Lung (tissue), 12 donors: ENCODE results near the gene PDK2. TPM values are rescaled to one million over a fixed set of nuclear protein-coding genes. Genes with fewer than 3 reads are reported as not detected.
A peak's percentile ranks its signal among the peaks of the same experiment; 100 is the strongest.

Source experiments
- ATAC-seq: fragments of 200-7000 bp; cut with Tn5 transposase; one replicate; pipeline ENCODE4 v1.9.1; 2020; ENCODE audit warnings: moderate number of reproducible peaks; ENCODE audit not compliant: insufficient read depth, low FRiP score
- DNase-seq, 3 donors: peaks; one replicate each; pipeline ENCODE4 v3.0.0-alpha.2; 2013 to 2017
- H3K27ac ChIP-seq, 2 donors: one replicate each; pipeline ENCODE4 v1.5.1; 2013; ENCODE audit warnings: mild to moderate bottlenecking in 2 of 2, moderate library complexity in 2 of 2, control low read depth in 1 of 2, inconsistent platforms in 1 of 2, low read depth in 1 of 2, low read length in 1 of 2
- H3K27me3 ChIP-seq, 3 donors: one replicate each; pipeline ENCODE4 v1.5.1; 2013; ENCODE audit warnings: low read length in 2 of 3; ENCODE audit not compliant: control insufficient read depth in 3 of 3, insufficient read depth in 3 of 3
- H3K36me3 ChIP-seq, 4 donors: one replicate each; pipeline ENCODE4 v1.5.1; 2013; ENCODE audit warnings: low read length in 4 of 4, mild to moderate bottlenecking in 1 of 4, moderate library complexity in 1 of 4; ENCODE audit not compliant: control insufficient read depth in 4 of 4, insufficient read depth in 4 of 4
- H3K4me1 ChIP-seq, 5 donors: one replicate each; pipeline ENCODE4 v1.5.1; 2013; ENCODE audit warnings: low read length in 5 of 5, mild to moderate bottlenecking in 2 of 5, moderate library complexity in 1 of 5; ENCODE audit not compliant: control insufficient read depth in 5 of 5, insufficient read depth in 5 of 5
- H3K4me3 ChIP-seq: one replicate; pipeline ENCODE4 v1.5.1; 2013; ENCODE audit warnings: mild to moderate bottlenecking, control low read depth, moderate library complexity
- H3K9ac ChIP-seq, 2 donors: one replicate each; pipeline ENCODE4 v1.5.1; 2013; ENCODE audit warnings: low read length in 2 of 2, control low read depth in 1 of 2; ENCODE audit not compliant: insufficient read depth in 1 of 2
- H3K9me3 ChIP-seq, 4 donors: one replicate each; pipeline ENCODE4 v1.5.1; 2013; ENCODE audit warnings: low read length in 3 of 4, mild to moderate bottlenecking in 1 of 4, moderate library complexity in 1 of 4; ENCODE audit not compliant: control insufficient read depth in 4 of 4, insufficient read depth in 3 of 4
- WGBS, 2 donors: extraction: QIAGEN DNeasy Blood & Tissue Kit; methylation state at CpG; one replicate each; pipeline ENCODE4 v1.1.7; 2013; 5-methylcytosine and 5-hydroxymethylcytosine counted together
- polyA plus RNA-seq, 2 donors: library from polyadenylated mRNA; stranded (reverse); fragments of 200-250 nt; gene quantifications; one replicate each; pipeline ENCODE4 v1.2.1, GENCODE V29; 2013
- total RNA-seq, 2 donors: library from RNA; depleted of rRNA in 1 of 2; stranded (reverse); fragments of >200 nt in 1 of 2; gene quantifications; one replicate each; pipeline ENCODE4 v1.2.1, GENCODE V29; 2014 to 2021
- TF ChIP-seq, protein P1 (sequence below): IDR thresholded peaks from 2 replicates; pipeline ENCODE4 v1.5.1; 2012; ENCODE audit warnings: mild to moderate bottlenecking; ENCODE audit errors: control extremely low read depth, extremely low read depth
- donor health status: control.
- donor health status: control.
- donor health status: Bipolar disorder and iron deficiency.
- donor health status: healthy.
- donor health status: DM: yes; HTN: yes; CAD: no.

Gene PDK2
- total and polyA plus RNA-seq, 4 donors: 10.0 to 27.8 (median 19.4) TPM

DNA sequence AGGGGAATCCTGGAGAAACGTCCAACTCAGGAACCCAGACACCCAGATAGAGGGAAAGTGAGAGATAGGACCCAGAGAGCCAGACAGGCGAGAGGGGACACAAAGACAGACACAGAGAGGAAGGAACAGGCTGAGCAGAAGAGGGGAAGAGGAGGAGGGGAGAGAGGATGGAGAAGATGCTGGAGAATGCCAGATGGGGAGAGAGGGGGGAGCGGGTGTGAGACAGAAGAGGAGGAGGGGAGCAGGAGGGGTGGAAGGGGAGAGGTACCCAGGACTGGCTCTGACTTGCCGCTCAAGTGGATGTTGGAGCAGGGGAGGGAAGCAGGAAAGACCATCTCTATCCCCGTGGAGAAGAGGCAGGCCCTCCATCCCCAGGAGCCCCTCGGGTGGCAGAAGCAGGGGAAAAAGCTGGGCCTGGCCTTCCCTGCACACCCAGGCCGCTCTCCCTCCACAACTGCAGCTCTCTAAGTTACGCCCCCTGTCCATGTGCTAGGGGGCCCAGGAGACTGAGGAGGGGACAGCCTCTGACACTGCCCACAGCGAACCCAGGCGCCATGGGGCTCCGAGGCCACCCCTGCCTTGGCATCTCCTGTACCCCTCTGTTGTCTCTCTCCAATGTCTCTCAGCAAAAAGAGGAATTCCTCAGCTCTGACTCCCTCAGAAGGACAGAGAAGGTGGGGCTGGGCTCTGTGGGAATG, 50.5 kb downstream of the PDK2 start:
- Histone ChIP-seq H3K4me3 (no peak overlapping the region), H3K27ac (peak overlapping the region in 1 of 2 donors; percentile 36), H3K4me1 (peaks cover 8 to 31% (median 20%) of the 10 kb centered on the region in 5 donors), H3K9me3 (no peaks in the 10 kb centered on the region), H3K9ac (no peak overlapping the region), H3K36me3 (peaks cover 0 to 51% (median 23%) of the 10 kb centered on the region in 4 donors), H3K27me3 (no peaks in the 10 kb centered on the region)
- DNase-seq (no peak), ATAC-seq (no peak)
- TF ChIP-seq, protein P1, sequence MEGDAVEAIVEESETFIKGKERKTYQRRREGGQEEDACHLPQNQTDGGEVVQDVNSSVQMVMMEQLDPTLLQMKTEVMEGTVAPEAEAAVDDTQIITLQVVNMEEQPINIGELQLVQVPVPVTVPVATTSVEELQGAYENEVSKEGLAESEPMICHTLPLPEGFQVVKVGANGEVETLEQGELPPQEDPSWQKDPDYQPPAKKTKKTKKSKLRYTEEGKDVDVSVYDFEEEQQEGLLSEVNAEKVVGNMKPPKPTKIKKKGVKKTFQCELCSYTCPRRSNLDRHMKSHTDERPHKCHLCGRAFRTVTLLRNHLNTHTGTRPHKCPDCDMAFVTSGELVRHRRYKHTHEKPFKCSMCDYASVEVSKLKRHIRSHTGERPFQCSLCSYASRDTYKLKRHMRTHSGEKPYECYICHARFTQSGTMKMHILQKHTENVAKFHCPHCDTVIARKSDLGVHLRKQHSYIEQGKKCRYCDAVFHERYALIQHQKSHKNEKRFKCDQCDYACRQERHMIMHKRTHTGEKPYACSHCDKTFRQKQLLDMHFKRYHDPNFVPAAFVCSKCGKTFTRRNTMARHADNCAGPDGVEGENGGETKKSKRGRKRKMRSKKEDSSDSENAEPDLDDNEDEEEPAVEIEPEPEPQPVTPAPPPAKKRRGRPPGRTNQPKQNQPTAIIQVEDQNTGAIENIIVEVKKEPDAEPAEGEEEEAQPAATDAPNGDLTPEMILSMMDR: no peak
- WGBS, 2 donors: 57 to 61% methylated on average over 11 of the region's 11 CpGs

DNA sequence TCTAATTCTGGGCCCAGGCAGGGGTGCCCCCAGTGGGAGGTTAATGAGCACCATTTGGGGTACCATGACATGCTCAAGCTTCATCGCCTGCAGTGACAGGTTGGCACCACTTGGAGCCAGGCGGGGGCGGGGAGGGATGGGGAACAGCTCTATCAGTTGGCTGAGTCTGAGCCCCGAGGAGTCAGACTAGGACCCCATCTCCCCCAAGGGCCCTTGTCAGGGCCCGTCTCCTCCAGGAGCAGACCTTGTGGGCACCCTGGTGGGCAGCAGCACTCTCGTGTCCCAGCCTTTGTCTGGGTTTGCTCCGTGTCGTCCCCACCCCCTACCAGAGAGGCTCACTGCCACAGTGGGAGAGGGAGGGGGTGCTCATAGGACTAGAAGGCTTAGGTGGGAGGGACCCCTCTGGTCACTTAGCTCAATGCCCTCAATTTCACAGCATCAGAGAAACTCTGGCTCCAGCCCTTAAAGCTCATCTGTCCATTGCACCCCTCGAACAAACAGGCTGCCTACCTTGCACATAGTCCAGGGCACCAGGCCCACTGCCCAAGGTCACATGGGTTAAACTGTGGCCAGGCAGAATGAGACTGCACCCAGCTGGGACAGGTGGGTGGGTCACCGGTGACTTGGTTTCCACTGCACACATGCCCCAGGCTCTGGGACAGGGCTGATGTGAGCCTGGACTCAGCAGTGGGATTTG, 51.2 kb downstream of the PDK2 start:
- DNase-seq (no peak), ATAC-seq (no peak)
- no peaks in the 10 kb centered on the region for H3K9me3 ChIP-seq
- H3K36me3 ChIP-seq: peaks cover 0 to 46% (median 20%) of the 10 kb centered on the region in 4 donors
- H3K4me1 ChIP-seq: peaks cover 8 to 29% (median 20%) of the 10 kb centered on the region in 5 donors
- peak overlapping the region; percentile 41 to 71 for H3K27ac ChIP-seq
- no peak overlapping the region for H3K4me3 ChIP-seq
- H3K9ac ChIP-seq: no peak overlapping the region
- TF ChIP-seq, protein P1: no peak
- H3K27me3 ChIP-seq: no peaks in the 10 kb centered on the region
- 65 to 72% methylated on average over 10 of the region's 10 CpGs for WGBS, 2 donors

DNA sequence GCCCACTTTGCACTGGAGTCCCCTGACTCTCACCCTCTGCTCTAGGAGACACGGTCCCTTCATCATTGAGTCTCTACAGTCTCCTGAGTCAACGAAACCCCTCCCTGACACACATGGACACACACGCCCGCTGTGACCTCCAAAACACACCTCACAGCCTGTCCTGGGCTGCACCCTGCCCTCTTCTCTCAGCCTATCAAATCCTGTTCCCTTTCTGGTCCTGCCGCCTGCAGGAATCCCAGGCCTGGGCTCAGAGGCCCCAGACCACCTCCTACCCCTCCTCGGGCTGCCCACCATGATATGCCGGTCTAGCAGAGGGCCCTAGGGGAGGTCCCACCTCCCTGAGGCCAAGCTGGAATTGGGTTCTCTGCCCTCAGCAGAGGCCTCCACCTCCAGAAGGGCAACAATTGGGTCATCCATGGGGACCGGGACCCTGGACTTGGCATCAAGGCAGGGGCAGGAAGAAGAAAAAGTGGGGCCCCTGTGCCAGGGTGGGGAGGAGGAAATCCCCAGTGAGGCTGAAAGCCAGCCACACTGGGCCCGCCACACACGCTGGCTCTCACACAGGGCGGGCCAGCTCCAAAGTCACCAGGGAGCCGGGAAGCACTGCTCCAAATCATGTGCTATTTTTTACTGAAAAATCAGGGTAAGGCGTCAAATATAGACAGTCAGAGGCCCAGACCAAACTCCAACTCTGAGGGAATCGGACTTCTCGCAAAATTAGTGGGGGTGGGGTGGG, 51.9 kb downstream of the PDK2 start:
- WGBS, 2 donors: 39 to 48% methylated on average over 15 of the region's 15 CpGs
- Histone ChIP-seq H3K36me3 (peaks cover 0 to 40% (median 18%) of the 10 kb centered on the region in 4 donors), H3K4me3 (peak overlapping the region; percentile 15), H3K9me3 (no peaks in the 10 kb centered on the region), H3K9ac (no peak overlapping the region), H3K27me3 (no peaks in the 10 kb centered on the region), H3K27ac (peak overlapping the region; percentile 41 to 71), H3K4me1 (peaks cover 9 to 32% (median 21%) of the 10 kb centered on the region in 5 donors)
- TF ChIP-seq, protein P1: no peak
- ATAC-seq: no peak
- no peak for DNase-seq
